CD4-positive, alpha-beta T cell treated with Interleukin-2 at 100 ng/mL for 4 hours (primary cell): Measurements from ENCODE around the gene RAB7B.
A peak's percentile ranks its signal among the peaks of the same experiment; 100 is the strongest.

Experiments
- DNase-seq: peaks from one replicate; pipeline ENCODE4 v3.0.0-alpha.2; 2020; ENCODE audit warnings: low spot score

RAB7B gene

GRCh38 chr1:206022766-206023165 is 19.6 kb upstream of the RAB7B start:
- DNase-seq, result no peak

- DNase-seq, result no peak
Measured at GRCh38 chr1:206021626-206022365, 18.6 kb upstream of the RAB7B start.

DNA sequence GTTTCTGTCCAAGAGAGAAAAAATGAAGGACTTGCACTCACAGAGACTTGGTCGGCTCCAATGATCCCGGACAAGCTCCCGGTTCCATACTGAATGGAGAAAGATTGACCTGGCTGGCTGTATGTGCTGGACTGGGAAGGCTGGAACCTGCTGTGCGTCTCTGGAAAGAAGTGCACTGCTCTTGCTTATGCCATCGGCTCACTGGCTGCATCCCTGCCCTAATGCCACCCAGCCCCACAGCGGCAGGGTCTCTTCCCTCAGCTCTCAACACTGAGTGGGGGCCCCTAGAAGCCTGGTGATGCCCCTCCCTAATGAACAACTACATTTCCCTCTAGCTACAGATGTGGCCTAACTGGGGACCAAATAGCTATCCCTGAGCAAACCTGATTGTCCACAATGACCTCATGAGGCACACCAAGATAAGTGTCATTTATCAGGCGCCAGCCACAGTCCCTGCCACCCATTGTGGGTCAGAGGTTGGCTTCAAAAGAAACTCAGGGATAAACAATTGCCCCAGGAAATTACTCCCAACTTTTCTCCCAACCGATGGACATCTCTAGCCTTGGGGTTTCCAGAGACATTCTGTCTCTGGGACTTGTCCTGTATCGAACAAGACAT is 17.9 kb upstream of the RAB7B start:
- DNase-seq, result no peak

GRCh38 chr1:206020393-206021007 is 17.3 kb upstream of the RAB7B start:
- DNase-seq, result no peak

DNA sequence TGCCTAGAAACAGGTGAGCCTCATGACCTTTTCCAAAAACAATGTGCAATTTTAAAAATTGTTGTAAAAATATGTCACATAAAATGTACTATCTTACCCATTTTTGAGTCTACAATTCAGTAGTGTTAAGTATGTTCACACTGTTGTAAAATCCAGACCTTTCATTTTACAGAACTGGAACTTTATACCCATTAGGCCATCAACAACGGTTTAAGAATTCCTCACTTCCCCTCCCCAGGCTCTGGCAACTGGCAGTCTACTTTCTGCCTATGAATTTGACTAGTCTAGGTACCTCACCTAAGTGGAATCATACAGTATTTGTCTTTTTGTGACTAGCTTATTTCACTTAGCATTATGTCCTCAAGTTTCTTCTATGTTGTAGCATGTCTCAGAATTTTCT is 11.9 kb upstream of the RAB7B start:
- DNase-seq, result no peak

DNA sequence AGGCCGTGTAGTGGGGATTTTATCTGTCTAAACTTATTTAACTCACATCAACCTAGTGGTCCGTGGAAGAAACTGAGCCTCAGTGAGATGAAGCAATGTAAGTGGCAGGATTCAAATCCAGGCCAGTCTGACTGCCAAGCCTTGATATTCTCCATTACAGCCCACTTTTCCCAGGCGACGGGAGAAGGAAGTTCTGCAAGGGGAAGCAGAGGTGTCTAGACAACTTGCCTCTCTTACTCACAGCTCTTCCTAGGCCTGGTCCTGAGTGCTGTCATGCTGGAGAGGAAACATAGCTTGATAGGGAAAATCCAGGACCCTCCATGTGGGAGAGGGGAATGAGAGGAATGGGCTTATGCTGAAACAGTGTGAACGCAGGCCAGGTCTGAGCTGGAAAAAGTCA is 11.4 kb upstream of the RAB7B start:
- DNase-seq, result no peak

DNA sequence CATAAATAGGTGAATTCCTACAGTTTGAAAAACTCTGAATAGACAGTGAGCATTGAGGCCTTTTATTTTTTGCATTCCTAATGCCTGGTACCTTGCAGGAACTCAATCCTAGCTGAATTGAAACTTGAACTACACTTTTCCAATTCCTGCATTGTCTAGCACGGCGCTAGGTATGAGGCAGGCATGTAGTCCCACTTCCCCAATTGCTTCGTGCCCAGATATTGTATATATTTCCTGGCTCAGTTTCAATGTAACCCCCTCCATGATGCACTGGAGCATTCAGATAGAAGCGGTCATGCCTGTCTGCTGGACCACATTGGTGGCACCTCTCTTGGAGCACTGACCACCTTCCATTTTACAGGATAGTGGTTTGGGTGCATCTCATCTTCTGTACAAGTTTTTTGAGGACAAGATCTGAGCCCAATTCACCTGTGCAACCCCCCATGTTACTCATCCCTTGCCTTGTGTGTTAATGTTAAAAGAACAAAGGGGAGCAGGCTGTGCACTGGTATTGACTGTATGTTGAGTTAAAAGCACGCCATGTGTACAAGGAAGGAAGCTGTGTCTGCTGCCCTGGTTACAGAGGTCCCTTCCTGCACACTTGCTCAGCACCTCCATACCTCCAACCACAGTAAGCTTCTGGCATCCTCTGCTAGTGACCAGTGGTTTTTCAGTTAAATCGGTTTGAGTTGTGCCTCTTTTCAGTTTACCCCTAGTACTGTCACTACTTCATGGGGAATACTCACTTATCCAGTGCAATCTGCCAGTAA is 10.0 kb upstream of the RAB7B start:
- no peak for DNase-seq

DNA sequence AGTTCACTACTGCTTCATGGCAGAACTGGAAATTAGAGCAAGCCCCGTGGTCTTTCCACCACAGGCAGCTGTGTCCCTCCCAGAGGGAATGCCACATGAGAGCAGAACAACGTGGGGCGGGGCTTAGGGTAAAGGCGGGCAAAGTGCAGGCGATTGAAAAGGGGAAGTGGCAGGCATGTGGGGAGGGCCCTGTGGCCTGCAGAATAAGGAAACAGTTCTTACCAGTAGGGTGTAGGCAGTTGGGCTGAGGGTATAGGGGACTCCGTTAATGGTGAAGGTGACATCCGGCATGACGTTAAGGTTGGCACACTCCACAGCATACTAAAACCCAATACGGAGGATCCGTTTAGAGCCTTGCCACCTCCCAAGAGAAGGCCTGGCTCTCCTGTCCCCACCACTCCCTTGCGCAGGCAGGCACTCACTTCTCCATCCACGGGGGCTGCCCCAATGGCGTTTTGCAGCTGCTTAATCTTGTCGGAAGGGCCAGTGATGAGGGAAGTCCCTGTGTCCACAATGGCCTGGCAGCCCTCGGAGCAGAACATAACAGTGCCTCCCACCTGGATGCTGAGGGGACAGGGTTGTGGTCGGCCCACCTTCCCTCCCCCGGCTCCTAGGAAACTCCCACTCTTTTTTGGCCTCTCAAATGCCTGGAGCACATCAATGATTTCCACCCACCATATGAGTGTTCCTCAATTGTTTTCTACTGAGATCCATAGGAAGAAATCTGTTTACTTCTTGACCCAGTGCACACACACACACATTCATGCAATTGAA is 9.1 kb upstream of the RAB7B start:
- peak; percentile 11 for DNase-seq

GRCh38 chr1:206011057-206011456 is 7.9 kb upstream of the RAB7B start:
- DNase-seq, result no peak

GRCh38 chr1:206010060-206010459 is 6.9 kb upstream of the RAB7B start:
- no peak for DNase-seq

- DNase-seq, result no peak
Measured at GRCh38 chr1:206006946-206007345, 3.8 kb upstream of the RAB7B start.

GRCh38 chr1:206005778-206006180 is 2.6 kb upstream of the RAB7B start:
- DNase-seq, result no peak

GRCh38 chr1:206005234-206005633 is 2.0 kb upstream of the RAB7B start:
- DNase-seq, result no peak

DNA sequence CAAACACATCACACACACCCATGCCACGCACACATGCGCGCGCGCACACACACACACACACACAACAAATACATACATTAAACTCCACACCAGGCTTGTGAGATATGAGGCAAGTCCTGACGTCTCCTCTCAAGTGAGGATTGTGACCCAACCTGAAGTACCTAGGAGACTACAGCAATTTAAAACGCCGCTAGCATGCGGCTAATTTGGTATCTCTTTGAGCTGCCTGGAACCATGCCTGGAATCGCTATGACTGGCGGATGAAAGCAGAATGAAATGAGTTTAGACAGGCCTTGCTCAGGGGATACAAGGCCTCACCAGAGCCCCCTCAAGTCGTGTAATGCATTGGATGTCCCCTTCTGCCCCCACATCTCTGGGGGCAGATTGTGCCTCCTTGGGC is 1.6 kb upstream of the RAB7B start:
- no peak for DNase-seq

GRCh38 chr1:206003854-206004800 is 932 bp upstream of the RAB7B start:
- DNase-seq, result no peak

DNA sequence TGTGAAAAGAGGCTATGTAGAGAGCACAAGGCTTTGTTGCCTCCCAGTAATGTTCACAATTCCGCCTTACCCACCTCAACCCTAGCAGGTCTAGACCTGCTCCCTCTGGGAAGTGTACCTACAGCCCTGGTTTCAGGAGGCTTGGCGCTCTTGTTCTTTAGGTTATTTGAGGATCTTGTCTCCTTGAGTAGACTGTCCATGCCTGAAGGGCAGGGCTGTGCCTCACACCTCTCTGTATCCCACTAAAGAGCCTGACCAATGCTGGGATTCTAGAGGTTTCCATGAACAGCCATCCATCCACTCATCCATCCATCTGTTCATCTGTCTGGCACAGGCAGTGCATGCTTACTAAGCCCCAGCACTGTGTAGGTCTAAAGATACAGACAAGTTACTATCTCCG is 1.0 kb downstream of the RAB7B start:
- no peak for DNase-seq

DNA sequence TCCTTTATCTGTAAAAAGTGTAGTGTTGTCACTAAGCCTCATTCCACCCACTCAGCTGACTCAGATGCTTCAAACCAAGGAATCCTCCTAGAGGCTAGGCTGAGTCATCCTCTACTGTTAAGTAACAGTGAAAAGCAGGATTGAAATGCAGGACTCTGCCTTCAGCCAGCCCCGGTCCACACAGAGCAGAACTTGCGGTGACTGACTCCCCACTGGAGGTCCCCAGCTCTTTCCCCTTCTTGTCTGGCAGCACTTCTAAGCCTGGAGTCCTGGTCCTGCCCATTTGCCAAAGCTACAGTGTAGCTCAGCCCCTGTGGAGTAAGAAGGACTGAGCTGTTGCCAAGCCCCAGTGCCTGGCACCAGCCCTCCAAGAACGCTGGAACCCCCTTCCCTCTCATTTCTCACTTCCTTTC is 1.7 kb downstream of the RAB7B start:
- DNase-seq, result no peak

GRCh38 chr1:206000641-206001339 is 2.4 kb downstream of the RAB7B start:
- DNase-seq, result no peak

- DNase-seq, result no peak
Measured at GRCh38 chr1:205998457-205999241, 4.5 kb downstream of the RAB7B start.
